Activated CD8-positive, alpha-beta memory T cell treated with anti-CD3 and anti-CD28 coated beads for 4 hours (primary cell): ENCODE measurements around the gene RPL39L.
A peak's percentile ranks its signal among the peaks of the same experiment; 100 is the strongest.
"Not testable (repeated sequence)": the region's sequence is repeated elsewhere in the genome, so short reads cannot be mapped to it uniquely, and the experiment has no call there.

ENCODE experiments used
- DNase-seq, 2 donors: peaks; one replicate each; pipeline ENCODE4 v3.0.0-alpha.2; 2020; ENCODE audit warnings: low read depth in 2 of 2

Gene RPL39L

GRCh38 chr3:187139895-187140253 lies 578 bp upstream of the RPL39L start:
- no peak for DNase-seq

- DNase-seq: no peak
Measured at GRCh38 chr3:187136936-187137335, 2.4 kb downstream of the RPL39L start.

- no peak for DNase-seq
Measured at GRCh38 chr3:187136337-187136736, 3.0 kb downstream of the RPL39L start.

- DNase-seq: not testable (repeated sequence)
Measured at GRCh38 chr3:187135172-187135690, 4.1 kb downstream of the RPL39L start.

- DNase-seq: not testable (repeated sequence)
Measured at GRCh38 chr3:187133181-187133580, 6.1 kb downstream of the RPL39L start.

- DNase-seq: no peak
Measured at GRCh38 chr3:187132666-187133065, 6.6 kb downstream of the RPL39L start.

- no peak for DNase-seq
Measured at GRCh38 chr3:187131981-187132380, 7.3 kb downstream of the RPL39L start.

- peak in 1 of 2 donors; percentile 29 for DNase-seq
Measured at GRCh38 chr3:187130346-187131066, 8.8 kb downstream of the RPL39L start.

- no peak for DNase-seq
Measured at GRCh38 chr3:187125319-187126031, 13.8 kb downstream of the RPL39L start.

GRCh38 chr3:187122261-187122660 lies 17.0 kb downstream of the RPL39L start:
- no peak for DNase-seq

GRCh38 chr3:187120326-187120725 lies 19.0 kb downstream of the RPL39L start:
- DNase-seq: no peak

- no peak for DNase-seq
Measured at GRCh38 chr3:187114511-187114910, 24.8 kb downstream of the RPL39L start.

- no peak for DNase-seq
Measured at GRCh38 chr3:187112934-187113793, 26.1 kb downstream of the RPL39L start.

- DNase-seq: no peak
Measured at GRCh38 chr3:187110156-187110555, 29.1 kb downstream of the RPL39L start.

- no peak for DNase-seq
Measured at GRCh38 chr3:187107989-187108388, 31.3 kb downstream of the RPL39L start.

GRCh38 chr3:187105700-187106099 lies 33.6 kb downstream of the RPL39L start:
- DNase-seq: no peak

GRCh38 chr3:187104933-187105332 lies 34.4 kb downstream of the RPL39L start:
- DNase-seq: no peak

- no peak for DNase-seq
Measured at GRCh38 chr3:187104342-187104741, 35.0 kb downstream of the RPL39L start.

- DNase-seq: no peak
Measured at GRCh38 chr3:187103251-187103650, 36.0 kb downstream of the RPL39L start.

- DNase-seq: no peak
Measured at GRCh38 chr3:187102073-187102634, 37.1 kb downstream of the RPL39L start.

- DNase-seq: peak; percentile 21 to 31
Measured at GRCh38 chr3:187101184-187102072, 37.9 kb downstream of the RPL39L start.
